ENCODE measurements around the gene SLC5A5. TPM values are rescaled to one million over a fixed set of nuclear protein-coding genes. Genes with fewer than 3 reads are reported as not detected.

SLC5A5 gene
- total RNA-seq, 1 donor from 2014 or later, result not detected

DNA sequence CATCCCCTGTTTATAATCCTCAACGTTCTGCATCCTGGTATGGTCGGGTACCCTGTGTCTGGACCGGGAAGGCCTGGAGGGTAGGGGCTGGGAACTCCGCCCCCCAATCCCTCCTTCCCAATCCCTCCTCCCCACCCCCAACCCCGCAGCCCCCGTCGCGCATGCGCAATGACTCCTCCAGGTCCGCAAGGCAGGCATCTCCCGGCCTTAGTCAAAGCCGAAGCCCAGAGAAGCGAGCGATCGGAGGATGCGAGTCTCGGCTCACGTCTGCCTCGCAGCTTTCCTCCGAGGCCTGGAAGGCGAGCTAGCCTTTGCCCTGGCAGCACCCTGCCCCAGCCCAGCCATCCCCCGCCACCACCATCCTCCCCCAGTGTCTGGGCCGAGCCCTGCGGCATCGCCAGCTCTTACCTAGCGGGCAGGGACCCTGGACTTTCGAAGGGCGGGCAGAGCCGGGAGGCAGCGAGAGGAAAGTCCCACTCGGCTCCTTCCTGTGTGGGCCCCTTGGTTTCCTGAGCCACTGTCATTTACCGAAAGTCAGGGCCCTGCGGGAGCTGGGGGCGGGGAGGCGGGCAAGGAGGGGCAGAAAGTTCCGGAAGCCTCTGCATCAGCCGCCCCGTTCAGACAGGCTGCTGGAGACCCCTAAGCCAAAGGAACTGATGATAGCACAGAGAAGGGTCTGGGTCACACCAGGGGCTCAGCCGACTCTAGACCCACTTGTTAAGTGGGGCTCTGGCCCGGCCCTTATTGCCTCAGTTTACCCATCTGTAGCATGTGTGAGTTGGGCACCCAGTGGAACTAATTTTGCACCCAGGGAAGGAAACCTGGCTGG is 24.0 kb upstream of the SLC5A5 start, which contains the start of gene JAK3:
TSS of gene JAK3 (minus strand) at position 445 of the 829 bp plus-strand sequence. CDS start 3,565 bp downstream, outside the sequence.
- peak; percentile 73 to 75 for DNase-seq (ENCODE audit: low read depth in 2 of 2)

DNA sequence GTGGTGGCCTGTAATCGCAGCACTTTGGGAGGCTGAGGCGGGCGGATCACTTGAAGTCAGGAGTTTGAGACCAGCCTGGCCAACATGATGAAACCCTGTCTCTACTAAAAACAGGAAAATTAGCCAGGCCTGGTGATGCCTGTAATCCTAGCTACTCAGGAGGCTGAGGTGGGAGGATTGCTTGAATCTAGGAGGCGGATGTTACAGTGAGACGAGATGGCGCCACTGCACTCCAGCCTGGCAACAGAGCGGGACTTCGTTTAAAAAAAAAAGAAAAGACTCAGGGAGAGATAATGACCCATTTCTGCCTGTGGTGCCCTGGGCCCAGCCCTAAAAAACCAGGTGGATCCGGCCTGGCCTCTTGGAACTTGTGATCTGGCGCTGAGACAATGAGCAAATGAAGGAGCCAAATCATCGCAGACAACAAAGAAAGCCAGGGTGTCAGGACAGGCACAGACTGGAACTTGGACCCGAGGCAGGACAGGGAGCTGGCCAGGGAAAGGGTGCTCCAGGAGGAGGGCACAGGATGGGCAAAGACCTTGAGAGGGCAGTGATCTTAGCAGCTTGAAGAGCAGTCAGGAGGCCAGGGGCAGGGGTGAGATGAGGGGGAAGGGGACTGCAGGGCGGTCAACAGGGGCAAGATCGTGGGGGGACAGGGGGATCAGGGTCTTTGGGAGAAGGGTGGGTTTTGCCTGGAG is 23.0 kb upstream of the SLC5A5 start:
- no peak for DNase-seq (ENCODE audit: low read depth in 2 of 2)

DNA sequence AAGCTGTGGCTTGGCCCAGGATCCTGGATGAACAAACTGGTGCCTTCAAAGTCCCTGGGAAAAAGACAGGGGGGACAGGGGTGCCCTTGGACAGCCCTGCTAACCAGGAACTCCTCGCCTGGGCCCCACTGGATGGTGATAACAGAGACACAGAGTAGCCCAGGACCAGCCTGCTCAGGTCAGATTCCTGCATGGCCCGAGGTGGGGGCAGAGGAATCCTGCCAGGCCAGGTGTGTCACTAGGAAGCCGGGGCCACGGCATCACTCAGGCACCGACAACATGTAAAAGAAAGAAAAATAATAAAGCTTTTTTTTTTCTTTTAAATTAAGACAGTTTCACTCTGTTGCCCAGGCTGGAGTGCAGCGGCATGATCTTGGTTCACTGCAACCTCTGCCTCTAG is 17.7 kb upstream of the SLC5A5 start:
- DNase-seq (ENCODE audit: low read depth in 2 of 2), result no peak

DNA sequence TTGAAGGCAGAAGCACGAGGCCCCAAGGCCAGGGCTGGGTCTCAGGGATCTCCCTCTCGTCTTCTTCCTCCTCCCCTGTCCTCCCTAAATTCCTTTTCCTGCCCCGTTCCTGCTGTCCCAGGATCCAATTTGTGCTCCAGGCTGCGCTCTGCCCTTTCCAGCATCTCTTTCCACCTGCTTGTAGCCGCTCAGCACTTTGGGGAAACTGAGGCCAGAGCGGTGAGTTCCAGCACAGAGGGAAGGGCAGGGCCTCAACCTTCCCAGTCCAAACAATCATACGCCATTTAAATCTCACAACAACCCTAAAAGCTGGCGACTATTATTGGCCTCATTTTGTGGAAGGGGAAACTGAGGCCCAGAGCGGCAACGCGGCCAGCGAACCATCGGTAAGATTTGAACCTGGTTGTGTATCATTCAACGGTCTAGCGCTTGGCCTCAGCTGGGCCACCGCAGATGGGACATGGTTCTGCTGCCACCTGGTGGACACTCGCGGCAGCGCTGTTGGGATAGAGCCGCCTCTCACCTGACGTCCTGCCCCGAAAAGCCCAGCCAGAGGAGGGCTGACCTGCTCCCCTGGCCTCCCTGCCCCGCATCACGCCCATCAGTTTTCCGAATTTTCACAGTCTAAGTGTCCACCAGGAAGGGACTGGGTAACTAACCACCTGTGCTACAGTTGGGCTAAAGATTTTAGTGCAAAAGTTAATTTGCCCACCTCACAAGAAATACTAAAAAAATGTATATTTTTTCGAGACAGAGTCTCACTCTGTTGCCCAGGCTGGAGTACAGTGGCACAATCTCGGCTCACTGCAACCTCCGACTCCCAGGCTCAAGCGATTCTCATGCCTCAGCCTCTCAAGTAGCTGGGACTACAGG is 16.2 kb upstream of the SLC5A5 start:
- peak; percentile 65 to 80 for DNase-seq (ENCODE audit: low read depth in 2 of 2)

DNA sequence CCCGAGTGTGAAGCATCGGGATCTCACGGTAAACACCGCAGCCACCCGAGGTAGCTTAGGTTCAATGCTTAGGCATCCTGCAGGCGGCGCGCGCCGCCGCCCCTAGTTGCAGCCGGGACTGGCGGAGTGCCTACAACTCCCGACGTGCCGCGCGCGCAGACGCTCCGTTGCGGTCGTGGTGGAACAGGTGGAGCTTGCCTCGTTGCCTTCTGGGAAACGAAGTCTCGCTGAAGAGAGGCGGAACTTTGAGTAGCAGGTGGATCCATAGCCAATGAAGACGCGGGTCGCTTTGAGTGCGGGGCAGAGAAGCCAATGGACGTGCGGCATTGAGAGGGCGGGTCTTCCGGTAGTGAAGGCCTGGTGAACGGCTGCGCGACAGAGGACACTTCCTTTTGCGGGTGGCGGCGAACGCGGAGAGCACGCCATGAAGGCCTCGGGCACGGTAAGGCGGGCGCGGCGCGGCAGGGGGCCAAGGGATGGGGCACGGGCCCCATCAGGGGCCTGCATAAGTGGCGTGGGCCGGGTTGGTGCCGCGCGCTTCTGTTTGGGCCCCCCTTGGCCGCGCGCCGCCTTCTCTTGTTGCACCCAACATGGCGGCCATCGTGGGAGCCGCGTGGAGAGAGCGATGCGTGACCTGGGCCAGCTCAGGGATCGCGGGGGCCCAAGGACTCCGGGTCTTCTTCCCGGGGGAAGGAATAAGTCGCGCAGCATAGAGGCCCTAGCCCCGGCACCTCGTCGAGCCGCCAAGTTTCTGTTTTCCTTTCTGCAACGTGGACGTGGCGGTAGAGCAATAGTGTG is 12.0 kb upstream of the SLC5A5 start, which contains the start of gene RPL18A:
TSS of gene RPL18A (plus strand) at position 378 of the 798 bp plus-strand sequence. CDS start at position 425, 47 bp downstream.
- peak; percentile 100 for DNase-seq (ENCODE audit: low read depth in 2 of 2)

- peak; percentile 48 to 60 for DNase-seq (ENCODE audit: low read depth in 2 of 2)
These were observed 11.3 kb upstream of the SLC5A5 start for GRCh38 chr19:17860331-17860992.

DNA sequence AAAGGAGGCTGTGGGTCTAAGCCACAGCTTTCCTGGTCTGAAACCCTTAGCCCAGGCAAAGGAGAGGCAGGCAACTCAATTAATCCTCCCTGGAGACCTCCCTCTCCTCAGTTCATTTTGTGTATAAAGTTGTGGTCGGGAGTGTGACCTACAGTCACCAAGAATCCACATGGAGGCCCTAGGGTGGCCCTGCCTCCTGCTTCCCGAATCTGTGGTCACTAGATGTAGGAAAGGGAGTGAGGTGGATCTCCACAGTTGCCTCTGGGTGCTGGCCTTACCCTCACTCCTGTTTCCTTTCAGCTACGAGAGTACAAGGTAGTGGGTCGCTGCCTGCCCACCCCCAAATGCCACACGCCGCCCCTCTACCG is 10.8 kb upstream of the SLC5A5 start:
- no peak for DNase-seq (ENCODE audit: low read depth in 2 of 2)

DNA sequence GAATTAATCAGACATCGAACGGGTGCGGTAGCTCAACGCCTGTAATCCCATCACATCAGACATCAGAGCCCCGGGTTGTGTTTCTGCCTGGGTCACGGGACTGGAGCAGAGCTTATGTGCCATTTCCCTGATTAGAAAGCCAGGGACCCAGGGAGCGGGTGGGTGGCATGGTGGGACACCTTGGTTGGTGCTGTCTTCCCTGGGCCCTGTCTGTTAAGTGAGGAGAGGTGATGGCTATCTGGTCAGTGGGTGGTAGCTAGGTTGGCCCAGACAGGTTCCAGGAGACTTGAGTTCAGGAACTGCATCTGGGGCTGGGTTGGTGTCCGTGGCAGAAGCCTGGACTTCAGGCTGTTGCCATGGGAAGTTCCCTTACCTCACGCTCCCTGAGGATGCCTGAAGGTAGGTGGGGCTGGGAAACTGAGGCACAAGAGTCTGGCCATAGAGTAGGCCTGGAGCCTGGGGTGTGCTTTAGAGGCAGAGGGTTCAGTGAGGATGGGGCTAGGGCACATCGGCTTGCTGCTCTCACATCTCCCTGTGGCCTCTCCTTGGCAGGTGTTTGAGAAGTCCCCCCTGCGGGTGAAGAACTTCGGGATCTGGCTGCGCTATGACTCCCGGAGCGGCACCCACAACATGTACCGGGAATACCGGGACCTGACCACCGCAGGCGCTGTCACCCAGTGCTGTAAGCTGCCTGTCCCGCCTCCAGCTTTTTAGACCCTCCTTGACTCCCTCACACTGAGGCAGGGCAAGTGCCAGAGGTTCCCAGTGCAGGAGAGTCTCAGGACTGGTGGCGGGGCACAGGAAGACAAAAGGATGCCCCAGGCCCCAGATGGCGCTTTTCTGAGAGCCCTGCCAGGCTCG is 10.0 kb upstream of the SLC5A5 start:
- DNase-seq (ENCODE audit: low read depth in 2 of 2), result no peak

GRCh38 chr19:17862711-17863519 is 8.8 kb upstream of the SLC5A5 start:
- DNase-seq (ENCODE audit: low read depth in 2 of 2), result no peak

- DNase-seq (ENCODE audit: low read depth in 2 of 2), result no peak
These were observed 8.1 kb upstream of the SLC5A5 start for GRCh38 chr19:17863520-17864182.

GRCh38 chr19:17865364-17866311 is 6.1 kb upstream of the SLC5A5 start:
- DNase-seq (ENCODE audit: low read depth in 2 of 2), result no peak

- DNase-seq (ENCODE audit: low read depth in 2 of 2), result no peak
These were observed 5.3 kb upstream of the SLC5A5 start for GRCh38 chr19:17866312-17866963.

DNA sequence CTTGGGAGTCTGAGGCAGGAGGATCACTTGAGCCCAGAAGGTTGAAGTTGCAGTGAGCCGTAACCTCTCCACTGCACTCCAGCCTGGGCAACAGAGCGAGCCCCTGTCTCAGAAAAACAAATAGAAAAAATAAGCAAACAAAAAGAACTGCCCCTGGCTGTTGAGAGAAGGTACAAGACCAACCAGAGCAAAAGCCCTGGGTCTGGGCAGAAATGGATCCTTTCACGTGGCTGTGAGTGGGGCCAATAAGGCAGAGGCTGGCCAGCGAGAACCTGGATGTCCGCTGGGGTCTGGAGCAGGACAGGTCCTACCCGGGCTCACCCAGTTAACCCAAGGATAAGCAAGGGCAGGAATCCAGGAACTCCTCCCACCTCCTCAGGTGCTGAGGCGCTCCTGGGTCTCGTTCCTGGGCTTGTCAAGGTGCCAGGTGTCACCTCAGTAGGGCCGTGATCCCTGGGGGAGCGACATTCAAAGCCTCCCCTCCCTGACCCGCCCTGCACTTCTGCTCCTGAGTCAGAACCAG is 4.7 kb upstream of the SLC5A5 start:
- no peak for DNase-seq (ENCODE audit: low read depth in 2 of 2)

DNA sequence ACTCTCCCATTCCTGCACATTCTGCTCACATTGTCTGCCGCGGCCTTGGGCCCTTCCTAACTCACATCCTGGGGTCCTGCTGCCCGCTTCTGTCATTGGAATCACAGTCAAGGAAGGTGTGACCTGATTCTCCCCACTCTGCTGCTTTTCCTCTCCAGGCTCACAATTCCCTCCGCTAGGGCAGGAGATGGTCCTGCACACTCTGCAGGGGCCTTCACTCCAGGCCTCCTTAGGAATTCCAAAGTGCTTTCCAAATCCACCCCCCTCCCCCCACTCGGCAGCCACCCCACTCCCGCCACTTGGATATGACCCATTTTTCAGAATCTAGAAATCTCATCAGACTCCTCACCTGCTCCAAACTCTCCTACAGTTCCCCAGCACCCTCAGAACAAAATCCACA is 3.1 kb upstream of the SLC5A5 start:
- DNase-seq (ENCODE audit: low read depth in 2 of 2), result no peak

DNA sequence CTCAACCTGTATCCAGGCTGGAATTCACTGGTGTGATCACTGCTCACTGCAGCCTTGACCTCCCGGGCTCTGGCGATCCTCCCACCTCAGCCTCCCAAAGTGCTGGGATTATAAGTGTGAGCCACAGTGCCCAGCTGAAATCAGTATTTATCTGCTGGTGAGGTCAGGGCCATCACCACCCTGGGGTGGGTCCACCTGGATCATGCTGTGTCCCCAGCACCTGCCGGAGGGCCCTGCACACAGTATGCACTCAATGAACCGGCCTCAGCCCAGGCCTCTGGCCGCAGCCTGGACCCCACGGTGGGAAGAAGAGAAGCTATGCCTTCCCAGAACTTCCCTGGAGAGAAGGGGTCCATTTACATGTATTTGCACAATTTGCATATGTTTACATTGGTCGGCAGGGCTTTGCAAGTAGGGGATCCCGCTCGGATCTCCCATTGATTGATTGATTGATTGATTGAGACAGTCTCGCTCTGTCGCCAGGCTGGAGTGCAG is 2.6 kb upstream of the SLC5A5 start:
- DNase-seq (ENCODE audit: low read depth in 2 of 2), result no peak
